Testis (tissue), 3 donors: ENCODE data around the gene PRF1. TPM values are rescaled to one million over a fixed set of nuclear protein-coding genes. Genes with fewer than 3 reads are reported as not detected.

Source experiments
- DNase-seq: peaks from one replicate; pipeline ENCODE4 v3.0.0-alpha.2; 2019
- H3K27ac ChIP-seq, 2 donors: fragments of 200-600 bp; sonication (generic); one replicate each; pipeline ENCODE4 v1.5.1; 2019
- H3K27me3 ChIP-seq: fragments of 200-600 bp; sonication (generic); one replicate; pipeline ENCODE4 v1.5.1; 2019
- H3K36me3 ChIP-seq: fragments of 200-600 bp; sonication (generic); one replicate; pipeline ENCODE4 v1.5.1; 2017; ENCODE audit warnings: low read depth; ENCODE audit errors: missing control alignments
- H3K4me1 ChIP-seq: fragments of 200-600 bp; sonication (generic); one replicate; pipeline ENCODE4 v1.5.1; 2019
- H3K4me3 ChIP-seq, 2 donors: fragments of 200-600 bp; sonication (generic); one replicate each; pipeline ENCODE4 v1.5.1; 2017 to 2019
- H3K9me3 ChIP-seq: fragments of 200-600 bp; sonication (generic); one replicate; pipeline ENCODE4 v1.5.1; 2017
- CTCF ChIP-seq, 3 experiments: fragments of 450-650 bp in 2 of 3; fragments of 200-600 bp in 1 of 3; sonication (generic) in 1 of 3; IDR thresholded peaks; one replicate each; pipeline ENCODE4 v1.5.1; 2016 to 2019; ENCODE audit warnings: antibody characterized with exemption in 3 of 3, mild to moderate bottlenecking in 2 of 3, moderate library complexity in 1 of 3
- POLR2A ChIP-seq: fragments of 450-650 bp; IDR thresholded peaks from one replicate; pipeline ENCODE4 v1.6.1; 2017; ENCODE audit warnings: antibody characterized with exemption, mild to moderate bottlenecking, moderate library complexity
- WGBS, 2 donors: methylation state at CpG; one replicate each; pipeline ENCODE4 v1.1.5; 2018; 5-methylcytosine and 5-hydroxymethylcytosine counted together
- intact Hi-C: fragments of 100-400 bp; cut with DNase I; formaldehyde crosslinking; loops from one replicate; pipeline ENCODE4 v1.15.1; 2023; ENCODE audit warnings: low total_unique reads
- polyA plus RNA-seq: library from polyadenylated mRNA; stranded (reverse); fragments of 350-450 nt; fragmentation: Illumina TruSeq; extraction: RNeasy Lipid Tissue Mini Kit (QIAGEN cat#74804); gene quantifications from one replicate; pipeline ENCODE4 v1.2.3, GENCODE V29; 2014; ENCODE audit warnings: low read depth, low replicate concordance; ENCODE audit not compliant: insufficient read depth
- total RNA-seq, 2 donors: library from RNA; depleted of rRNA; stranded (reverse); fragments of >200 nt; gene quantifications; one replicate each; pipeline ENCODE4 v1.2.3, GENCODE V29; 2016

Gene PRF1
- total and polyA plus RNA-seq, 3 donors from 2014 or later, result 0.55 to 2.2 (median 1.8) TPM

- intact Hi-C loops, result no loop called here
- Histone ChIP-seq H3K9me3 (no peaks in the 10 kb centered on the region), H3K27ac (no peak overlapping the region), H3K4me1 (peaks cover 7% of the 10 kb centered on the region), H3K36me3 (no peaks in the 10 kb centered on the region), H3K4me3 (no peak overlapping the region), H3K27me3 (no peaks in the 10 kb centered on the region)
- TF ChIP-seq POLR2A (no peak), CTCF (IDR thresholded peaks at IDR 0.05) (no peak)
- WGBS, 2 donors, result 86 to 90% methylated on average over 8 of the region's 8 CpGs
- no peak for DNase-seq
These were observed 16.9 kb downstream of the PRF1 start for GRCh38 chr10:70585578-70586169.

- Histone ChIP-seq H3K36me3 (no peaks in the 10 kb centered on the region), H3K9me3 (no peaks in the 10 kb centered on the region), H3K4me1 (peaks cover 7% of the 10 kb centered on the region), H3K27ac (no peak overlapping the region), H3K27me3 (no peaks in the 10 kb centered on the region), H3K4me3 (no peak overlapping the region)
- no peak for TF ChIP-seq CTCF (IDR thresholded peaks at IDR 0.05)
- TF ChIP-seq POLR2A, result no peak
- no peak for DNase-seq
- 65 to 68% methylated on average over 4 to 7 of the region's 7 CpGs for WGBS, 2 donors
- intact Hi-C loops, result no loop called here
These were observed 17.5 kb downstream of the PRF1 start for GRCh38 chr10:70584909-70585544.

- no peak for TF ChIP-seq CTCF (IDR thresholded peaks at IDR 0.05)
- no peak overlapping the region for H3K27ac ChIP-seq
- no peaks in the 10 kb centered on the region for H3K27me3 ChIP-seq
- H3K4me1 ChIP-seq, result peaks cover 7% of the 10 kb centered on the region
- DNase-seq, result no peak
- intact Hi-C loops, result no loop called here
- H3K4me3 ChIP-seq, result no peak overlapping the region
- H3K36me3 ChIP-seq, result no peaks in the 10 kb centered on the region
- no peaks in the 10 kb centered on the region for H3K9me3 ChIP-seq
- WGBS, 2 donors, result 60 to 64% methylated on average over 11 of the region's 11 CpGs
These were observed 18.2 kb downstream of the PRF1 start for GRCh38 chr10:70584366-70584765.

- WGBS, 2 donors, result 33 to 65% methylated on average over 1 to 2 of the region's 2 CpGs
- H3K9me3 ChIP-seq, result no peaks in the 10 kb centered on the region
- no peak overlapping the region for H3K27ac ChIP-seq
- peaks cover 7% of the 10 kb centered on the region for H3K4me1 ChIP-seq
- no peak overlapping the region for H3K4me3 ChIP-seq
- TF ChIP-seq POLR2A, result no peak
- TF ChIP-seq CTCF (IDR thresholded peaks at IDR 0.05), result no peak
- intact Hi-C loops, result no loop called here
- no peaks in the 10 kb centered on the region for H3K27me3 ChIP-seq
- H3K36me3 ChIP-seq, result no peaks in the 10 kb centered on the region
- no peak for DNase-seq
These were observed 18.9 kb downstream of the PRF1 start for GRCh38 chr10:70583669-70584037.
